ENCODE data around the gene KIAA0319L. TPM values are rescaled to one million over a fixed set of nuclear protein-coding genes. Genes with fewer than 3 reads are reported as not detected.

KIAA0319L gene
- polyA plus RNA-seq, 2 of the 4 experiments (the other 2 are of a cell fraction): 18.2 to 36.9 TPM

DNA sequence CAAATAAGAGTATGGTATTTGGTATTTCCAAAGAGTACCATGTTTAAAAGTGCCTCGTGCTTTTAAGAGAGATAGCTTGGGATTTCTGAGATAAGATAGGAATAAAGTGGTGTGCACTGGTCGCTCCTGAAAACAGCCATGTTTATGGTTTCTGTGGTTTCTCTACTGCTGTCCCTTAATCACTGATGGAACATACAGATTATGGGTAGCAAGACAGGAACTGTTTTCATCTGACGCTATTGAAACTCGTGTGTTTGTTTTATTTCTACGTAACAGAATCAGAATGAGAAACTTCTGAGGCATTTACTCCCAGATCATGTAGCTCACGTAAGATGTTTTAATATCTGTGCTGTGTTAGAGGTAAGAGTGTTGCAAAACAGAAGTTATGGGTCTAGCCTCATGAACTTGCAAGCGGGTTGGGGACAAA, 126.0 kb downstream of the KIAA0319L start:
- 88% methylated on average over 7 of the region's 7 CpGs for WGBS (ENCODE audit: missing lambda C conversion rate)
- no peaks in the 10 kb centered on the region for H3K9me3 ChIP-seq
- POLR2A ChIA-PET: no interaction called here
- H3K4me3 ChIP-seq: no peak overlapping the region
- no peak for FAIRE-seq
- H3K27ac ChIP-seq: no peak overlapping the region
- DNase-seq (ENCODE audit: low read depth in 1 of 2, low spot score in 1 of 2): no peak
- no peak for TF ChIP-seq CHD4 (IDR thresholded peaks at IDR 0.05; ENCODE audit: borderline replicate concordance)
- TF ChIP-seq, protein P1, sequence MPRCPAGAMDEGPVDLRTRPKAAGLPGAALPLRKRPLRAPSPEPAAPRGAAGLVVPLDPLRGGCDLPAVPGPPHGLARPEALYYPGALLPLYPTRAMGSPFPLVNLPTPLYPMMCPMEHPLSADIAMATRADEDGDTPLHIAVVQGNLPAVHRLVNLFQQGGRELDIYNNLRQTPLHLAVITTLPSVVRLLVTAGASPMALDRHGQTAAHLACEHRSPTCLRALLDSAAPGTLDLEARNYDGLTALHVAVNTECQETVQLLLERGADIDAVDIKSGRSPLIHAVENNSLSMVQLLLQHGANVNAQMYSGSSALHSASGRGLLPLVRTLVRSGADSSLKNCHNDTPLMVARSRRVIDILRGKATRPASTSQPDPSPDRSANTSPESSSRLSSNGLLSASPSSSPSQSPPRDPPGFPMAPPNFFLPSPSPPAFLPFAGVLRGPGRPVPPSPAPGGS (IDR thresholded peaks at IDR 0.05): no peak
- TF ChIP-seq HDAC2 (IDR thresholded peaks at IDR 0.05): no peak
- no peak for TF ChIP-seq EHMT2 (IDR thresholded peaks at IDR 0.05; ENCODE audit: low read depth)
- TF ChIP-seq ZFP36 (IDR thresholded peaks at IDR 0.05; ENCODE audit: borderline replicate concordance, partially characterized antibody): no peak
- TF ChIP-seq, protein P2, sequence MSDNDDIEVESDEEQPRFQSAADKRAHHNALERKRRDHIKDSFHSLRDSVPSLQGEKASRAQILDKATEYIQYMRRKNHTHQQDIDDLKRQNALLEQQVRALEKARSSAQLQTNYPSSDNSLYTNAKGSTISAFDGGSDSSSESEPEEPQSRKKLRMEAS (IDR thresholded peaks at IDR 0.05): no peak
- no peak for TF ChIP-seq POLR2A (IDR thresholded peaks at IDR 0.05; ENCODE audit: low read length)
- no peak for TF ChIP-seq NR3C1 (IDR thresholded peaks at IDR 0.05)
- H3K4me1 ChIP-seq: no peaks in the 10 kb centered on the region
- CTCF ChIA-PET: interaction anchor here (1.5 to 1.7 kb wide), 2 partner anchors 21 to 133 kb away, joined by 4 to 5 read pairs; no protein-coding TSS in a partner anchor
- H3K4me2 ChIP-seq: no peak overlapping the region
- no peak for ATAC-seq

DNA sequence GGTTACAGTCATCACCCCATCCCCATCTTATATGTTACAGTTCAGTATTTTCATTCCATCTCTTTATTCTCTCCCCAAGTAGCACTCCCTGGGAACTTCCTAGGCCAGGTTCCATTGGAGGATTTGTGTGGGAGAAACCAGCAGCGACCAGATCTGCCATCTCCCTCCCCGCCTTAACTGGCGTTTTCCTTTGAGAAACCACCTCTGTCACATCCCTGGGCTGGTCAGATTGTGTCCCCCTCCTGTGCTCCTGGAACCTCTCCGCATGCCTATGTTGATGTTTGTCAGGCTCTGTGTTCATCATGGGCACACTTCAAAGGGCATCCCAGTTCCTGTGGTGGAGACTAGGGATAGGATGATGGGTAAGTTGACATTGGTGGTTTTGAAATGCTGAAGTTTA, 126.4 kb downstream of the KIAA0319L start:
- no peaks in the 10 kb centered on the region for H3K9me3 ChIP-seq
- no peak overlapping the region for H3K4me2 ChIP-seq
- ATAC-seq (no peak), DNase-seq (ENCODE audit: low read depth in 1 of 2, low spot score in 1 of 2) (no peak), FAIRE-seq (no peak)
- TF ChIP-seq POLR2A (IDR thresholded peaks at IDR 0.05; ENCODE audit: low read length): no peak
- TF ChIP-seq, protein P3, sequence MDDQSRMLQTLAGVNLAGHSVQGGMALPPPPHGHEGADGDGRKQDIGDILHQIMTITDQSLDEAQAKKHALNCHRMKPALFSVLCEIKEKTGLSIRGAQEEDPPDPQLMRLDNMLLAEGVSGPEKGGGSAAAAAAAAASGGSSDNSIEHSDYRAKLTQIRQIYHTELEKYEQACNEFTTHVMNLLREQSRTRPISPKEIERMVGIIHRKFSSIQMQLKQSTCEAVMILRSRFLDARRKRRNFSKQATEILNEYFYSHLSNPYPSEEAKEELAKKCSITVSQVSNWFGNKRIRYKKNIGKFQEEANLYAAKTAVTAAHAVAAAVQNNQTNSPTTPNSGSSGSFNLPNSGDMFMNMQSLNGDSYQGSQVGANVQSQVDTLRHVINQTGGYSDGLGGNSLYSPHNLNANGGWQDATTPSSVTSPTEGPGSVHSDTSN (IDR thresholded peaks at IDR 0.05): no peak
- TF ChIP-seq, protein P4, sequence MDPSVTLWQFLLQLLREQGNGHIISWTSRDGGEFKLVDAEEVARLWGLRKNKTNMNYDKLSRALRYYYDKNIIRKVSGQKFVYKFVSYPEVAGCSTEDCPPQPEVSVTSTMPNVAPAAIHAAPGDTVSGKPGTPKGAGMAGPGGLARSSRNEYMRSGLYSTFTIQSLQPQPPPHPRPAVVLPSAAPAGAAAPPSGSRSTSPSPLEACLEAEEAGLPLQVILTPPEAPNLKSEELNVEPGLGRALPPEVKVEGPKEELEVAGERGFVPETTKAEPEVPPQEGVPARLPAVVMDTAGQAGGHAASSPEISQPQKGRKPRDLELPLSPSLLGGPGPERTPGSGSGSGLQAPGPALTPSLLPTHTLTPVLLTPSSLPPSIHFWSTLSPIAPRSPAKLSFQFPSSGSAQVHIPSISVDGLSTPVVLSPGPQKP (IDR thresholded peaks at IDR 0.05; ENCODE audit: low read depth, low read length): no peak
- no peak for TF ChIP-seq KDM1A (IDR thresholded peaks at IDR 0.05; ENCODE audit: low read depth)
- TF ChIP-seq, protein P5, sequence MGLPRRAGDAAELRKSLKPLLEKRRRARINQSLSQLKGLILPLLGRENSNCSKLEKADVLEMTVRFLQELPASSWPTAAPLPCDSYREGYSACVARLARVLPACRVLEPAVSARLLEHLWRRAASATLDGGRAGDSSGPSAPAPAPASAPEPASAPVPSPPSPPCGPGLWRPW (IDR thresholded peaks at IDR 0.05): no peak
- TF ChIP-seq JUNB (IDR thresholded peaks at IDR 0.05): no peak
- no peak for TF ChIP-seq FOSL2 (IDR thresholded peaks at IDR 0.05)
- TF ChIP-seq FOSL2 (CRISPR knock-in tag; IDR thresholded peaks at IDR 0.05): no peak
- no peak for TF ChIP-seq ZNF302 (CRISPR knock-in tag; IDR thresholded peaks at IDR 0.05)
- TF ChIP-seq, protein P2 (IDR thresholded peaks at IDR 0.05): no peak
- TF ChIP-seq SMC3 (IDR thresholded peaks at IDR 0.05): no peak
- TF ChIP-seq, protein P6, sequence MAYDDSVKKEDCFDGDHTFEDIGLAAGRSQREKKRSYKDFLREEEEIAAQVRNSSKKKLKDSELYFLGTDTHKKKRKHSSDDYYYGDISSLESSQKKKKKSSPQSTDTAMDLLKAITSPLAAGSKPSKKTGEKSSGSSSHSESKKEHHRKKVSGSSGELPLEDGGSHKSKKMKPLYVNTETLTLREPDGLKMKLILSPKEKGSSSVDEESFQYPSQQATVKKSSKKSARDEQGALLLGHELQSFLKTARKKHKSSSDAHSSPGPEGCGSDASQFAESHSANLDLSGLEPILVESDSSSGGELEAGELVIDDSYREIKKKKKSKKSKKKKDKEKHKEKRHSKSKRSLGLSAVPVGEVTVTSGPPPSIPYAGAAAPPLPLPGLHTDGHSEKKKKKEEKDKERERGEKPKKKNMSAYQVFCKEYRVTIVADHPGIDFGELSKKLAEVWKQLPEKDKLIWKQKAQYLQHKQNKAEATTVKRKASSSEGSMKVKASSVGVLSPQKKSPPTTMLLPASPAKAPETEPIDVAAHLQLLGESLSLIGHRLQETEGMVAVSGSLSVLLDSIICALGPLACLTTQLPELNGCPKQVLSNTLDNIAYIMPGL (CRISPR knock-in tag; IDR thresholded peaks at IDR 0.05; ENCODE audit: borderline replicate concordance): no peak
- no peak for TF ChIP-seq RNF2 (IDR thresholded peaks at IDR 0.05; ENCODE audit: borderline replicate concordance, low read depth)
- no peak overlapping the region for H3K27ac ChIP-seq
- POLR2A ChIA-PET: no interaction called here
- H3K4me1 ChIP-seq: no peaks in the 10 kb centered on the region
- CTCF ChIA-PET: no interaction called here
- 95% methylated on average over 4 of the region's 4 CpGs for WGBS (ENCODE audit: missing lambda C conversion rate)
- no peak overlapping the region for H3K4me3 ChIP-seq
